Subcutaneous adipose tissue (tissue), 4 donors: ENCODE measurements around the gene GLT6D1. TPM values are rescaled to one million over a fixed set of nuclear protein-coding genes. Genes with fewer than 3 reads are reported as not detected.

Source experiments
- CTCF ChIP-seq: fragments of 450-650 bp; IDR thresholded peaks from one replicate; pipeline ENCODE4 v1.5.1; 2016; ENCODE audit warnings: low read depth, mild to moderate bottlenecking, control low read depth, antibody characterized with exemption, moderate library complexity
- total RNA-seq, 4 donors: library from RNA; depleted of rRNA; stranded (reverse); fragments of >200 nt; gene quantifications; one replicate each; pipeline ENCODE4 v1.1.0, GENCODE V29; 2016

Gene GLT6D1
- total RNA-seq, 4 donors from 2014 or later = not detected

GRCh38 chr9:135669616-135670285 is 30.4 kb upstream of the GLT6D1 start:
- TF ChIP-seq CTCF = no peak

GRCh38 chr9:135667463-135668001 is 28.2 kb upstream of the GLT6D1 start:
- TF ChIP-seq CTCF = no peak

GRCh38 chr9:135666534-135667462 is 27.5 kb upstream of the GLT6D1 start:
- TF ChIP-seq CTCF = no peak

DNA sequence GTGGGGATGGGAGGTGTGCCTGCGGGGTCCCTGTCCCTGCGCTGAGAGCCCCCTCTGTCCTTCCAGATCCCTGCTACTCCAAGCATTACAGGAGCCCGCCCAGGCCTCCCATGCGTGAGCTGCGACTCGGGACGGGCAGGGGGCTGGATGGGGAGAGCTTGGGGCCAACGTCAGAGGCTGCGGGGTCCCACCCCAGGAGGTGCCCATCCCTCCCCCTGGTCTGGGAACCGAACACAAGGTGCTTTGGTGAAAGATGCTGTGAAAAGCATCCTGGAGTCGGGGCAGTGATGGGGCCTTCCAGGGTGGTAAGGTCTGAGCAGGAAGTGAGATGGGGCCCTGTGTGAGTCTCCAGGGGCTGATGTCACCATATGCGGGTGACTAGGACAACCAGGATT is 26.5 kb upstream of the GLT6D1 start:
- TF ChIP-seq CTCF = no peak

GRCh38 chr9:135664801-135665794 is 25.8 kb upstream of the GLT6D1 start:
- TF ChIP-seq CTCF = no peak

DNA sequence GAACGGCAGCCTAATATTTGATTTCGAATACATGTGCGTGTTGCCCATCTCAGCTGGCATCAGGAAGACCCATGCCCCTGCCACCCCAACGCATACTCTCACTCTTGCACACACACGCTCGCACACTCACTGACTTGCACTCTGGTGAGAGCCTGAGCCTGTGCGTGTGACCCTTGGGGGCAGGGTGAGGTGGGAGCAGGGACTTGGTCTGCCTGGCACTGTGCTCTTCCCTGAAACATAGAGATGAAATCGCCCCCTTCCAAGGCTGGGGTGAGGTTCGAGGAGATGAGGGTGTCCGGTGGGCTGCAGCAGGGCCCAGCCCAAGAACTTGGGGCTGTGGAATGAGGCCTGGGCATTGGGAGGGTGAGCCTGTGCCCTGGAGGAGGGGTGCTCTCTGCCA is 24.9 kb upstream of the GLT6D1 start:
- no peak for TF ChIP-seq CTCF
